Right hindlimb (tissue), 1 donor: ENCODE data around the gene KIF24.
"Not testable (repeated sequence)": the region's sequence is repeated elsewhere in the genome, so short reads cannot be mapped to it uniquely, and the experiment has no call there.

ENCODE experiments used
- DNase-seq: peaks from one replicate; pipeline ENCODE4 v3.0.0-alpha.2; 2018

The KIF24 gene

DNA sequence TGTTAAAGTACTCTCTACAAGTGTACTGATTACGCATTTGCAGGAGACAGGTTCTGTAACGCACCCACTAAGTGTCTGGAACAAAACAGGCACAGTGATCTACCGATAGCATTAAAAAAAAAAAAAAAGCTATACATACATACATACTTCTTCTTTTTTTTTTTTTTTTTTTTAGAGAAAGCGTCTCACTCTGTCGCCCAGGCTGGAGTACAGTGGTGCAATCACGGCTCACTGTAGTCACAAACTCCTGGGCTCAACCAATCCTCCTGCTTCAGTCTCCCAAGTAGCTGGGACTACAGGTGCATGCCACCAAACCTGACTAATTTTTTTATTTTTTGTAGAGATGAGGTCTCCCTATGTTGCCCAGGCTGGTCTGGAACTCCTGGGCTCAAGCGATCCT lies 7.6 kb downstream of the KIF24 start:
- DNase-seq = no peak

GRCh38 chr9:34318163-34318790 lies 10.8 kb downstream of the KIF24 start:
- DNase-seq = no peak

- DNase-seq = no peak
Measured at GRCh38 chr9:34317436-34317835, 11.6 kb downstream of the KIF24 start.

DNA sequence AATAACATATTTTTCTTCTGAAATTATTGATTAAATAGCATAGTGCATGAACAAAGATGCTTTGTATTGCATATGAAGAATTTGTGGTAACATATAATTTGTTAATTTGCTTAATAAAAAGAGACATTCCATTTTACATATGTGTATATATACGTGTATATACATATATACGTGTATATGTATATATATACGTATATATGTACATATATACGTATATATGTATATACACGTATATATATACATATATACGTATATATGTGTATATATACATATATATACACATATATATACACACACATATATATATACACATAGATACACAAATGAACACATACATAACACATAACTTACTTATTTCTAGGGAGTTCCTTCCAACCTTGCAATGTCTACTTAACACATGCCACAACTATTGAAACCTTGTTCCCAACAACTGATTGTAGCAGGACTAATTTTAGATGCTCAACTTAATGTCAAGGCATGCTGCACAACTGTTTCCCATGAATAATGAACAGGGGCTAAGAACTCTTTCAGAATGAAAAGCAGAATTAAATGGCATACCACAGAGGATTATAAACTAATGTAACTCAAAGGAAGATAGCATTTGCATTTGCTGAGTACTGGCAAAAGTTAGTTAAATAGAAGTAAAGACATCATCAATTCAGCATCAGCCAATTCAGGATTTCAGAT lies 17.4 kb downstream of the KIF24 start:
- DNase-seq = no peak

GRCh38 chr9:34310215-34310614 lies 18.9 kb downstream of the KIF24 start:
- no peak for DNase-seq

- DNase-seq = not testable (repeated sequence)
Measured at GRCh38 chr9:34308316-34308715, 20.8 kb downstream of the KIF24 start.

- not testable (repeated sequence) for DNase-seq
Measured at GRCh38 chr9:34301064-34301463, 28.0 kb downstream of the KIF24 start.

DNA sequence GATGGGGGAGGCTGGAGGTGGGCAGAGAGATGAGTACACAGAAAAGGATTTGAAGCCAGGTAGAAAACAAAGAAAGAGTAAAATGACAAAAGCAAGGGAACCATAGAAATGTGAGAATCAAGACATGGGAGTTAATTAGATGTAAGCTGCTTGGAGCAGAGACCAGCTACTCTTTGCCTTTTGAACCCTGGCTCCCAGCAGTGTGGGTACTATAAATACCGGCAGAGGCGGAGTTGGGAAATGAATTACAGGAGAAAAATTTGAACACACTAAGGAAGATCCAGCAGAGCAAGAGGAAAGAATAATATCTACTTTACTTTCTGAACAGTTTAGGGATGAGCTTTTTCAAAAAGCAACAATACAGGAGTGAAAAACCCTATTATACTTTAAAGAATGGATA lies 36.5 kb downstream of the KIF24 start:
- no peak for DNase-seq

DNA sequence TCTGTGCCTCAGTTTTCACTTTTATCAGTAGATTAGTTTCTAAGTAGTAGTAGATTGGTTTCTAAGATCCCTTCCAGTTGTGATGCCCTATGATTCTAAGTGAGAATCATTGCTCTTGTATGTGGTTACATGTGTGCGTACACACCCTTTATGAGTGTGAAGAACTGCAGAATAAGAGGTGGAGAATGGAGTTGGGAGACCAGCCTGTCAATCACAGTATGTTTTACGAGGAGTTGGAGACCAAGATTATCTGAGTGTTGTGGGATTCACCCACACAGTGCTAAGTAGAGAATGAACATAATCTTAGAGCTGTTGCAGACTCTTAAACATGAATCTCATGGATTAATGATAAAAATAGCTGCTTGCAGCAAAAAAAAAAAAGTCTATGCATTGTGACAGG lies 37.6 kb downstream of the KIF24 start:
- DNase-seq = no peak

DNA sequence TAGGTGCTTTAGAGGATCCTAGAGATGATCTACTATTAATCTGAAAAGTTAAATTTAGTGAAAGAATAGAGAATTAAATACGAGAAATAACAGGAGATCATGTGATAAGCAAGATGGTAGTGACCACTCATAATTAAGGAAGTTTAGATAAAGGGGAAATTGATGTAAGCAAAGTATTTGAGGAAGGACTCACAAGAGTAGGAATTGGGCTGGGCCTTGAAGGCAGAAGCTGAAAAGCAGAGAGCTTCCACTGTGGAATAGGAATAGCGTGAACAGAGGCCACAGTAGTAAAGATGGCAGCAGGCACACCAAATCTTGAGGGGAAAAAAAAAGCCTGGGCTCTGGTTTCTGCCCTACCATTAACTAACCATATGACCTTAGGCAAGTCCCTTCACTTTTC lies 38.0 kb downstream of the KIF24 start:
- no peak for DNase-seq

DNA sequence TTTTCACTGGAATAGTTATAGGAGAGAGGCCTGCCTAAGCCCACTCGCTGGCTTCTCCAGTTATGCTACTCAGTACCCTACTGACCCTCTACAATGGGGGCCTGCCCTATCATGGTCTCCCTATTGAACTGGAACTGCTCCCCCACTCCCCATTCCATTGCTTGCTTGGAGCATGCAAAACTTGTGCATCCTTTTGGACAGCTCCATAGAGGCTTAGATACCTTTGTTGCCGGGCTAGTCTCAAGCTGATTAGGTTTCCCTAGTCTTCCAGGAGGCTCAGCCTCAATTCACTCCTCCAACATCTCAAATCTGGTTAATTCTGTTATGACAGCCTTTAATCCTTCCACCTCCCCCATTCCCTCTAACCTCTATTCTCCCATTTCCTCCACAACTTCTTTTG lies 39.9 kb downstream of the KIF24 start:
- DNase-seq = no peak

- DNase-seq = no peak
Measured at GRCh38 chr9:34282096-34282495, 47.0 kb downstream of the KIF24 start.

- no peak for DNase-seq
Measured at GRCh38 chr9:34279411-34279810, 49.7 kb downstream of the KIF24 start.
